ENCODE measurements around the gene BBS12.

DNA sequence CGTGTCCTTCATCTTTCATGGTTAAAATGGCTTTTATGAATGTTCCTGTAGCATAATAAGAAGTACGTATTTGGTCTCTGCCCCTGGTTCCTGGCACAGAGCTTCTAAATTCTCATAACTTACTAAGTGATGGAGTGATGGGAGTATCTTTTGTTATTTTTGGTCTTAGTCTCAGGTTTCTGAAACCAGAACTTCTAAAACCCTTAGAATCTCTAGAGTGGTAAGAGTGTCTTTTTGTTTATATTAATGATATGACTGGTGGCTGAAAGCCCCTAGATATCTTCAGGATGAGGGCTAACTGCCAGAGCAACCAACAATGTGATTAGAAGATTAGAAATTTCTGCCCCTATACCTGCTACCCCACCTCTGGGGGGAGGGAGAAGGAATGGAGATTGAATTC is 45.8 kb upstream of the BBS12 start:
- TF ChIP-seq, protein P1, sequence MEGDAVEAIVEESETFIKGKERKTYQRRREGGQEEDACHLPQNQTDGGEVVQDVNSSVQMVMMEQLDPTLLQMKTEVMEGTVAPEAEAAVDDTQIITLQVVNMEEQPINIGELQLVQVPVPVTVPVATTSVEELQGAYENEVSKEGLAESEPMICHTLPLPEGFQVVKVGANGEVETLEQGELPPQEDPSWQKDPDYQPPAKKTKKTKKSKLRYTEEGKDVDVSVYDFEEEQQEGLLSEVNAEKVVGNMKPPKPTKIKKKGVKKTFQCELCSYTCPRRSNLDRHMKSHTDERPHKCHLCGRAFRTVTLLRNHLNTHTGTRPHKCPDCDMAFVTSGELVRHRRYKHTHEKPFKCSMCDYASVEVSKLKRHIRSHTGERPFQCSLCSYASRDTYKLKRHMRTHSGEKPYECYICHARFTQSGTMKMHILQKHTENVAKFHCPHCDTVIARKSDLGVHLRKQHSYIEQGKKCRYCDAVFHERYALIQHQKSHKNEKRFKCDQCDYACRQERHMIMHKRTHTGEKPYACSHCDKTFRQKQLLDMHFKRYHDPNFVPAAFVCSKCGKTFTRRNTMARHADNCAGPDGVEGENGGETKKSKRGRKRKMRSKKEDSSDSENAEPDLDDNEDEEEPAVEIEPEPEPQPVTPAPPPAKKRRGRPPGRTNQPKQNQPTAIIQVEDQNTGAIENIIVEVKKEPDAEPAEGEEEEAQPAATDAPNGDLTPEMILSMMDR (conservative IDR thresholded peaks at IDR 0.05): no peak
- TF ChIP-seq ZFX (IDR thresholded peaks at IDR 0.05): no peak

All from C4-2B (cell line).